Naive thymus-derived CD4-positive, alpha-beta T cell (primary cell): ENCODE results near the gene RC3H1. TPM values are rescaled to one million over a fixed set of nuclear protein-coding genes. Genes with fewer than 3 reads are reported as not detected.

Experiments used
- ATAC-seq: fragments of 150-1000 bp; cut with Tn5 transposase; 2 replicates; pipeline ENCODE4 v1.10.0; 2021; ENCODE audit warnings: mild to moderate bottlenecking, moderate library complexity
- CTCF ChIA-PET: fragments of 350-600 bp; sonication (Branson Sonifier 250); formaldehyde crosslinking; loops from one replicate; lab custom pipeline; 2021; ENCODE audit warnings: antibody characterized with exemption; lab: Charles Lee
- POLR2A ChIA-PET: fragments of 350-600 bp; sonication (Branson Sonifier 250); formaldehyde crosslinking; loops from one replicate; lab custom pipeline; 2021; ENCODE audit warnings: antibody characterized with exemption, inconsistent platforms; lab: Charles Lee
- DNase-seq, 9 donors: peaks; one replicate each; pipeline versions ENCODE4 v3.0.0 to v3.0.0-alpha.2; 2020 to 2022; ENCODE audit warnings: mixed read lengths in 1 of 9
- H3K27ac ChIP-seq: one replicate; pipeline ENCODE4 v1.7.0; 2013; ENCODE audit warnings: mild to moderate bottlenecking, low read depth, low read length, moderate library complexity
- H3K27me3 ChIP-seq, 2 donors: one replicate each; pipeline ENCODE4 v1.7.0; 2013; ENCODE audit warnings: low read length in 2 of 2, mild to moderate bottlenecking in 2 of 2, moderate library complexity in 2 of 2; ENCODE audit not compliant: control insufficient read depth in 2 of 2, insufficient read depth in 2 of 2
- H3K36me3 ChIP-seq, 3 experiments: 1 replicate in 2 of 3; 2 replicates in 1 of 3; pipeline ENCODE4 v1.7.0; 2013; ENCODE audit warnings: low read length in 3 of 3, mild to moderate bottlenecking in 3 of 3, moderate library complexity in 1 of 3; ENCODE audit not compliant: insufficient read depth in 3 of 3, control insufficient read depth in 2 of 3
- H3K4me1 ChIP-seq, 2 donors: one replicate each; pipeline ENCODE4 v1.7.0; 2013; ENCODE audit warnings: low read length in 2 of 2, mild to moderate bottlenecking in 2 of 2, moderate library complexity in 1 of 2; ENCODE audit not compliant: control insufficient read depth in 2 of 2, insufficient read depth in 2 of 2
- H3K4me3 ChIP-seq: 2 replicates; pipeline ENCODE4 v1.7.0; 2013; ENCODE audit warnings: mild to moderate bottlenecking, low read length
- H3K9me3 ChIP-seq, 3 experiments: 1 replicate in 2 of 3; 2 replicates in 1 of 3; pipeline ENCODE4 v1.7.0; 2013; ENCODE audit warnings: low read length in 3 of 3; ENCODE audit not compliant: control insufficient read depth in 2 of 3
- H3K27ac Mint-ChIP-seq, 9 donors: one replicate each; pipeline ENCODE4 v1.8.0; 2020 to 2022; ENCODE audit warnings: mixed read lengths in 9 of 9, mild to moderate bottlenecking in 8 of 9, moderate library complexity in 5 of 9, inconsistent platforms in 2 of 9
- H3K27me3 Mint-ChIP-seq, 5 donors: one replicate each; pipeline ENCODE4 v1.8.0; 2021 to 2022; ENCODE audit warnings: mixed read lengths in 5 of 5, mild to moderate bottlenecking in 1 of 5
- H3K36me3 Mint-ChIP-seq, 5 donors: one replicate each; pipeline ENCODE4 v1.8.0; 2020 to 2022; ENCODE audit warnings: mixed read lengths in 5 of 5, mild to moderate bottlenecking in 3 of 5, inconsistent platforms in 1 of 5
- H3K4me1 Mint-ChIP-seq, 7 donors: one replicate each; pipeline ENCODE4 v1.8.0; 2020 to 2022; ENCODE audit warnings: mixed read lengths in 7 of 7, mild to moderate bottlenecking in 3 of 7, inconsistent platforms in 1 of 7
- H3K4me3 Mint-ChIP-seq, 10 donors: one replicate each; pipeline ENCODE4 v1.8.0; 2020 to 2022; ENCODE audit warnings: mild to moderate bottlenecking in 10 of 10, mixed read lengths in 10 of 10, moderate library complexity in 6 of 10, inconsistent platforms in 2 of 10
- H3K9me3 Mint-ChIP-seq, 11 donors: one replicate each; pipeline ENCODE4 v1.8.0; 2020 to 2022; ENCODE audit warnings: mixed read lengths in 11 of 11, mild to moderate bottlenecking in 4 of 11, inconsistent platforms in 1 of 11, moderate library complexity in 1 of 11
- intact Hi-C, 2 donors: fragments of 100-400 bp; cut with micrococcal nuclease; formaldehyde crosslinking; loops; one replicate each; pipeline ENCODE4 v1.15.1; 2023
- polyA plus RNA-seq, 2 donors: library from polyadenylated mRNA; unstranded; fragments of 300-500 nt; fragmentation: Illumina TruSeq; gene quantifications; one replicate each; pipeline ENCODE4 v1.2.3, GENCODE V29; 2021
- total RNA-seq, 6 experiments: library from RNA in 5 of 6; stranded (reverse) in 5 of 6; gene quantifications; 1 replicate in 5 of 6; 2 replicates in 1 of 6; pipeline ENCODE4 v1.2.3 and lab custom pipeline; 2021 to 2026

The RC3H1 gene
- total and polyA plus RNA-seq, 7 experiments from 2014 or later: 6.7 to 49.5 (median 40.5) TPM

DNA sequence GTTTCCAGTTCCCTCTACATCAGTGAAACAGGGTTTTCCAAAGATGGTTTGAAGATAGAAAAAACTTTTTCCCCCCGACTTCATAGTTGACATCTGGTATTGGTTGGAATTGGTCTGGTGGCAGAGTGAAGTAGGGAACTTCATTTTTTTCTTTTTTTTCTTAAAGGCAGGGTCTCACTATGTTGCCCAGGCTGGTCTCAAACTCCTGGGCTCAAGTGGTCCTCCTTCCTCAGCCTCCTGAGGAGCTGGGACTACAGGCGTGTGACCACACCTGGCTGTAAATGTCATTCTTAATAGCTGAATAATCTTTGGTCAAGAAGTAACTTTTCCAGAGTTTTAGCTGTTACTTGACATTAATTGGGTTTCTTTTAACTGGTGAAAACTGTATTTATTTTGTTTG, 132.3 kb downstream of the RC3H1 start:
- peaks cover 8 to 64% (median 37%) of the 10 kb centered on the region in 7 donors for H3K4me1 Mint-ChIP-seq
- H3K36me3 Mint-ChIP-seq: peaks cover 18 to 75% (median 66%) of the 10 kb centered on the region in 5 donors
- no peaks in the 10 kb centered on the region for H3K27me3 Mint-ChIP-seq
- Histone ChIP-seq H3K4me1 (peaks cover 17 to 19% of the 10 kb centered on the region in 2 donors), H3K9me3 (no peaks in the 10 kb centered on the region), H3K4me3 (no peak overlapping the region), H3K27me3 (no peaks in the 10 kb centered on the region), H3K36me3 (peaks cover 5 to 23% (median 8%) of the 10 kb centered on the region in 3 experiments), H3K27ac (no peak overlapping the region)
- H3K27ac Mint-ChIP-seq: no peak overlapping the region
- intact Hi-C loops: no loop called here
- DNase-seq (no peak), ATAC-seq (no peak)
- ChIA-PET POLR2A (interaction anchor here (0.7 kb wide), 1 partner anchor 1398 kb away, joined by 3 read pairs; no protein-coding TSS in a partner anchor), CTCF (no interaction called here)
- H3K4me3 Mint-ChIP-seq: no peak overlapping the region
- no peaks in the 10 kb centered on the region for H3K9me3 Mint-ChIP-seq

GRCh38 chr1:173888749-173889148, 133.4 kb downstream of the RC3H1 start:
- peaks cover 5 to 26% (median 8%) of the 10 kb centered on the region in 3 experiments for H3K36me3 ChIP-seq
- Mint-ChIP-seq H3K27ac (no peak overlapping the region), H3K36me3 (peaks cover 18 to 66% (median 64%) of the 10 kb centered on the region in 5 donors), H3K9me3 (no peaks in the 10 kb centered on the region), H3K4me3 (no peak overlapping the region), H3K27me3 (no peaks in the 10 kb centered on the region), H3K4me1 (peaks cover 8 to 58% (median 37%) of the 10 kb centered on the region in 7 donors)
- intact Hi-C loops: no loop called here
- H3K4me1 ChIP-seq: peaks cover 17 to 19% of the 10 kb centered on the region in 2 donors
- H3K27me3 ChIP-seq: no peaks in the 10 kb centered on the region
- H3K27ac ChIP-seq: no peak overlapping the region
- POLR2A ChIA-PET: no interaction called here
- ATAC-seq: no peak
- no peak for DNase-seq
- no peak overlapping the region for H3K4me3 ChIP-seq
- no peaks in the 10 kb centered on the region for H3K9me3 ChIP-seq
- CTCF ChIA-PET: no interaction called here

DNA sequence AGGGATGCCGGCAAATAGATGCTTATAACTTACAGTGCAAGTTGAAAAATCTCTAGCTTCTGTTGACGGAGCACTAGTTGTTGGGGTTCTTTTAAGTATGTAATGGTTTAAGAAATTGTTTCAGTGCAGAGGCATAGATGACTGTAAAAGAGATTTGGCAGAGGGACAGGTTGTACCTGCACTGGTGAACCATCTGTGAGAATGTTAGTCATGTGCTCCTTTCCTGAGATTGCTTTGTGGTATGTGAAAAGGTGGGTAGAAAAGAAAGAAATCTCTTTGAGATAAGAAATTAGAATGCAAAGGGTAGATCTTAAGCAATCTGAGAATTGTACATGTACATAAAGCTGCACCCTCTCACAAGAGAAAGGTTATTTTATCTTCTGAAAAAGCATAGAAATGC, 134.5 kb downstream of the RC3H1 start:
- Mint-ChIP-seq H3K27me3 (no peaks in the 10 kb centered on the region), H3K27ac (peak overlapping the region in 4 of 9 donors; percentile 20 to 76 (median 28)), H3K4me1 (peaks cover 8 to 58% (median 37%) of the 10 kb centered on the region in 7 donors), H3K9me3 (no peaks in the 10 kb centered on the region), H3K36me3 (peaks cover 18 to 65% (median 59%) of the 10 kb centered on the region in 5 donors), H3K4me3 (peak overlapping the region in 6 of 10 donors; percentile 2 to 30 (median 12))
- Histone ChIP-seq H3K4me1 (peaks cover 17 to 19% of the 10 kb centered on the region in 2 donors), H3K9me3 (no peaks in the 10 kb centered on the region), H3K4me3 (no peak overlapping the region), H3K27ac (no peak overlapping the region), H3K27me3 (no peaks in the 10 kb centered on the region), H3K36me3 (peaks cover 5 to 26% (median 8%) of the 10 kb centered on the region in 3 experiments)
- DNase-seq: no peak
- intact Hi-C loops: no loop called here
- ChIA-PET POLR2A (no interaction called here), CTCF (no interaction called here)
- no peak for ATAC-seq

DNA sequence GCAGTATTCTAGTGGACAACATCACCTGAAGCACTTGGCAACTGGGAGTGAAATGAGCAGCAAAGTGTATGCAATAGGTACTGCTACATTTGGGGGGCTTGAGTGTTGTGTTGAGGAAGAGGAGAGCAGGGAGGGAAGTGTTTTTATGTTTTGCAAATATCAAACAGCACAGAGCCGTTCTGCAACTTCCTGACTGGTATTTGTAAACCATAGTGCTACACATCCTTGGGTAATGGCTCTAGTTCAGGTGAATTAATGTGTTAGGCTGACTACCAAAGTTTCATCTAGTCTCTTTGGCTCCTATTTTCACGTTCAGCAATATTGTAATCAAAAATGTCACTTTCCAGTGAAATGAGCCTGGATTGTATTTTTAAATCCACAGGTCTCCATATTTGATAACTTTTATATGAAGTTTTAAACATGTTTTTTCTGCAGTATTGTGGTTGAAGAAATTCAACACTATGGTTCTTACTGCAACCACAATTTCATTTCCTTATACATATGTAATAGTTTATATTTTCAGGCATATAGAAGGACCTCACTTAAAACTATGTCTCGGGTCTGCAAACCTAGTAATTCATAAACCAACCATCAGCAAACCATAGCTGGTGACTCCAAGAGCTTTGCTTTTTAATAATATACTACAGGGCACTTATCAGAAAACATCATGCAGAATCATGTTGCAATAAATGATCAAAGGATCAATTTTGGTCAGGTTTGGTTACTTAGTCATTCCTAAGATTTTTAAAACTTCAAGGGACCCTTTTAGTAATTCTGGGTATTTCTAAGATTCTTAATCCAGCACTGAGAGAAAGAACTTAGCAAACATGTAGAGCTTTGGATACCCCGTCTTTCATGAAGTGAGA, 135.2 kb downstream of the RC3H1 start:
- Histone ChIP-seq H3K36me3 (peaks cover 5 to 26% (median 8%) of the 10 kb centered on the region in 3 experiments), H3K4me1 (peaks cover 17 to 19% of the 10 kb centered on the region in 2 donors), H3K4me3 (no peak overlapping the region), H3K9me3 (no peaks in the 10 kb centered on the region), H3K27ac (no peak overlapping the region), H3K27me3 (no peaks in the 10 kb centered on the region)
- peaks cover 18 to 60% (median 53%) of the 10 kb centered on the region in 5 donors for H3K36me3 Mint-ChIP-seq
- peak overlapping the region in 4 of 10 donors; percentile 9 to 34 (median 24) for H3K4me3 Mint-ChIP-seq
- H3K27ac Mint-ChIP-seq: peak overlapping the region in 4 of 9 donors; percentile 20 to 76 (median 45)
- no peaks in the 10 kb centered on the region for H3K9me3 Mint-ChIP-seq
- intact Hi-C loops: no loop called here
- peaks cover 8 to 54% (median 33%) of the 10 kb centered on the region in 7 donors for H3K4me1 Mint-ChIP-seq
- ATAC-seq: peak; percentile 31
- no peaks in the 10 kb centered on the region for H3K27me3 Mint-ChIP-seq
- POLR2A ChIA-PET: no interaction called here
- DNase-seq: no peak
- CTCF ChIA-PET: no interaction called here

DNA sequence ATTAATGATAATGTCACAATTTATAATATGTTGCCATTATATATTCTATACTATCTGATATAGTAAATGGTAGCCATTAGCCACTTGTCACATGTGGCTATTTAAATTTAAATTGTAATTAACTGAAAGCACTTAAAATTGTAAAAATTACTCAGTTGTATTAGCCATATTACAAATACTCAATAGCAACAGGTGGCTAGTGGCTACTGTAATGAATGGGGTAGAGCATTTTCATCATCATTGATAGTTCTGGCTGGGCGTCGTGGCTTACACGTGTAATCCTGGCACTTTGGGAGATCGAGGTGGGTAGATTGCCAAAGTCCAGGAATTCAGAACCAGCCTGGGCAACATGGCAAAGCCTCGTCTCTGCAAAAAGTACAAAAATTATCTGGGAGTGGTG, 137.5 kb downstream of the RC3H1 start:
- CTCF ChIA-PET: interaction anchor here (0.6 kb wide), 1 partner anchor 21 kb away, joined by 3 read pairs; no protein-coding TSS in a partner anchor
- H3K4me1 Mint-ChIP-seq: peaks cover 8 to 36% (median 25%) of the 10 kb centered on the region in 7 donors
- no peak for ATAC-seq
- H3K9me3 ChIP-seq: no peaks in the 10 kb centered on the region
- peaks cover 17 to 19% of the 10 kb centered on the region in 2 donors for H3K4me1 ChIP-seq
- H3K36me3 ChIP-seq: peaks cover 5 to 29% (median 8%) of the 10 kb centered on the region in 3 experiments
- H3K27ac Mint-ChIP-seq: no peak overlapping the region
- H3K27me3 ChIP-seq: no peaks in the 10 kb centered on the region
- DNase-seq: no peak
- POLR2A ChIA-PET: no interaction called here
- no peak overlapping the region for H3K4me3 ChIP-seq
- no peak overlapping the region for H3K4me3 Mint-ChIP-seq
- H3K27me3 Mint-ChIP-seq: no peaks in the 10 kb centered on the region
- peaks cover 18 to 58% (median 44%) of the 10 kb centered on the region in 5 donors for H3K36me3 Mint-ChIP-seq
- intact Hi-C loops: no loop called here
- H3K27ac ChIP-seq: no peak overlapping the region
- H3K9me3 Mint-ChIP-seq: peaks cover 0 to 4% (median 0%) of the 10 kb centered on the region in 11 donors
